ENCODE measurements around the gene GKN1.

GKN1 gene

DNA sequence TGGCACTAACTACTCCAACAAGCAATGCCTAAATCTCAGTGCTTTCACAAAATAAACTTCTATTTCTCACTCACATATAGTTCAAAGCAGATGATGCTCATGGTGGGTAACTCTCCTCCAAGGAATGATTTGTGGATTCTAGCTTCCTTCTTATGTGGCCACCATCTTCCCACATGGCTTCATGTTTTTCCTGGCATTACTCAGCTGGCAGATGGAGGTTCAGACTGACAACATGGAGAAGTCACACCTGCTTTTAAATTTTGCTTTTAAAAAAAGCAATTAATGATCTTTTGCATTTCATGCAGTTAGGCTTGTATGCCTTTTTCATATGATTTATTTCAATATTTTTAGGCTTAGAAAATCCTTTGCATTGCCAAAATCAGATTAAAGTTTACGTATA lies 15.4 kb upstream of the GKN1 start:
- TF ChIP-seq, protein P1, sequence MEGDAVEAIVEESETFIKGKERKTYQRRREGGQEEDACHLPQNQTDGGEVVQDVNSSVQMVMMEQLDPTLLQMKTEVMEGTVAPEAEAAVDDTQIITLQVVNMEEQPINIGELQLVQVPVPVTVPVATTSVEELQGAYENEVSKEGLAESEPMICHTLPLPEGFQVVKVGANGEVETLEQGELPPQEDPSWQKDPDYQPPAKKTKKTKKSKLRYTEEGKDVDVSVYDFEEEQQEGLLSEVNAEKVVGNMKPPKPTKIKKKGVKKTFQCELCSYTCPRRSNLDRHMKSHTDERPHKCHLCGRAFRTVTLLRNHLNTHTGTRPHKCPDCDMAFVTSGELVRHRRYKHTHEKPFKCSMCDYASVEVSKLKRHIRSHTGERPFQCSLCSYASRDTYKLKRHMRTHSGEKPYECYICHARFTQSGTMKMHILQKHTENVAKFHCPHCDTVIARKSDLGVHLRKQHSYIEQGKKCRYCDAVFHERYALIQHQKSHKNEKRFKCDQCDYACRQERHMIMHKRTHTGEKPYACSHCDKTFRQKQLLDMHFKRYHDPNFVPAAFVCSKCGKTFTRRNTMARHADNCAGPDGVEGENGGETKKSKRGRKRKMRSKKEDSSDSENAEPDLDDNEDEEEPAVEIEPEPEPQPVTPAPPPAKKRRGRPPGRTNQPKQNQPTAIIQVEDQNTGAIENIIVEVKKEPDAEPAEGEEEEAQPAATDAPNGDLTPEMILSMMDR (IDR thresholded peaks at IDR 0.05; ENCODE audit: insufficient read depth, missing control alignments): no peak
- FAIRE-seq: no peak
- DNase-seq (ENCODE audit: insufficient read length, low spot score): no peak

DNA sequence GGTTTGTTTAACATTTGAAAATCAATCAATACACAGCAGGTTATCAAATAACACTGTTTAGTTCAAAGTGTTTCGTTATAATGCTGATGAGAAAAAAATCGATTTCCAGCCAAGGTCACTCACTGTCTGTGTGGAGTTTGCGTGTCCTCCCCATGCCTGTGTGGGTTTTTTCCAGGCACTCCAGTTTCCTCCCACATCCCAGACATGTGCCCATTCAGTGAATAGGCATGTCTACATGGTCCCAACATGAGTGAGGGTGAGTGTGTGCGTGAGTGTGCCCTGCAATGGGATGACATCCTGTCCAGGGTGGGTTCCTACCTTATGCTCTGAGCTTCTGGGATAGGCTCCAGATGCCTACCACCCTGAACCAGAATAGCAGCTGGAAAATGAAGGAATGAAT lies 13.1 kb upstream of the GKN1 start:
- FAIRE-seq (no peak), DNase-seq (ENCODE audit: insufficient read length, low spot score) (no peak)
- TF ChIP-seq, protein P1 (IDR thresholded peaks at IDR 0.05; ENCODE audit: insufficient read depth, missing control alignments): no peak

DNA sequence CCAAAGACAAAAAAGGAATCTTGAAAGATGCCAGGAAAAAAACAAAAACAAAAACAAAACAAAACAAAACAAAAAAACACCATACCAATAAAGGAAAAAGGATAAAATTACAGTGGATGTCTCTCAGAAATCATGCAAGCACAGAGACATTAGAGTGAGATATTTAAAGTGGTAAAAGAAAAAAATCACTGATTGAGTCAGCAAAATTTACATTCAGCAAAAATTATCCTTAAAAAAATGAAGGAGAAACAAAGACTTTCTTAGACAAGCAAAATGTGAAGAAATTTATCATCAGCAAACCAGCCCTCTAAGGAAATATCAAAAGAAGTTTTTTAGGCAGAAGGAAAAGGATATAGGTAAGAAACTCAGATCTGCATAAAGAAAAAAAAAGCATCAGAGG lies 10.2 kb upstream of the GKN1 start:
- DNase-seq (ENCODE audit: insufficient read length, low spot score) (no peak), FAIRE-seq (no peak)
- TF ChIP-seq, protein P1 (IDR thresholded peaks at IDR 0.05; ENCODE audit: insufficient read depth, missing control alignments): no peak

DNA sequence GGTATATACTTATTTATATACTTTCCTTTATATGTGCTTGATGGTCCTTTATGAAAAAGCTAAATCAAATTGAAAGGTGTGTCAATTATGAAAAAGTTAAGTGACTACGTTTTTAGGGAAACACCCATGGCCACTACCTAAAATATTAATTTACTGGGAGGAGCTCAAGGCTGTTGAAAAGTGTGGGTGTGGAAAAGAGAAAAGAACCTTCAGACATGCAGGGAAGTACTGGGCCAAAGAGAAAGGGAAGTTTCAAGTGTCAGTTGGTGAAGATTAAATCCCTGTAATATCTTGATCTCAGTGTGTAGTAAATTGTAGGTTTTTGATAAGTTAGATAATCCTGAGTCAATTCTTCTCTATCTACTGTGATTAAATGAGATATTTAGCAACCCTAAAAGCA lies 6.2 kb upstream of the GKN1 start:
- TF ChIP-seq, protein P1 (IDR thresholded peaks at IDR 0.05; ENCODE audit: insufficient read depth, missing control alignments): no peak
- FAIRE-seq (no peak), DNase-seq (ENCODE audit: insufficient read length, low spot score) (no peak)

DNA sequence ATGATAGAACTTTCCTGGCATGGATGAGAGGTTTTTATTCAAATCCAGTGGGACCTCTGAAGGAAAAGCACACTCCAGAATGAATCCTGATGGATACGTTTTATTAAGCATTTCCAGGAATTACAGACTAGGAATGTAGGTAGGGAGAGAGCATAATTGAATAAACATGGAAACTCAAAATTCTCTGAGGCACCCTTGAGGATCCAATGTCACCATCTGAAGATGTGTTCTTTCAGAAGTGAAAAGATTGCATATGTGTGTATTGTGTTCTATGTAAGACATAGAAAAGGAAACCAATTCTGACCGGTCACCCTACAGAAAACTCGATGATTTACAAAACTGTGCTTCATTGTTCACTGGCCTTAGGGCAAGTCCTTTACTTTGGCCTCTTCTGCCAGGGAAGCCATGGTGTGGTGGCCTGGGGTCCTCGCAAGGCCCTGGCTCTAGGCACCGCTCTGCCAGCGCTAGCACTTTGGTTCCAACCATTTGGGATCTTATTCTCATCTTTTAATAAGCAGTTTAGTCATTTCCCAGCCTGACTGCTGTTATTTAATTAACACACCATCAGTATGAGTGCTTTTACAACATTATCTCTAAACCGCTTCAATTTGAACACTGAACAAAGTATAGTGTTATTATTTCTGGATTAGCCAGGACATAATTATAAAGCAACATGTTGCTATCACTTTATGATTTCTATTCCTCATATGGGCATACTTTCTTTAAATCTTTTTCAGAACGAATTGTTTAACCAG lies 4.5 kb upstream of the GKN1 start:
- TF ChIP-seq, protein P1 (IDR thresholded peaks at IDR 0.05; ENCODE audit: insufficient read depth, missing control alignments): no peak
- FAIRE-seq: no peak
- DNase-seq (ENCODE audit: insufficient read length, low spot score): no peak

DNA sequence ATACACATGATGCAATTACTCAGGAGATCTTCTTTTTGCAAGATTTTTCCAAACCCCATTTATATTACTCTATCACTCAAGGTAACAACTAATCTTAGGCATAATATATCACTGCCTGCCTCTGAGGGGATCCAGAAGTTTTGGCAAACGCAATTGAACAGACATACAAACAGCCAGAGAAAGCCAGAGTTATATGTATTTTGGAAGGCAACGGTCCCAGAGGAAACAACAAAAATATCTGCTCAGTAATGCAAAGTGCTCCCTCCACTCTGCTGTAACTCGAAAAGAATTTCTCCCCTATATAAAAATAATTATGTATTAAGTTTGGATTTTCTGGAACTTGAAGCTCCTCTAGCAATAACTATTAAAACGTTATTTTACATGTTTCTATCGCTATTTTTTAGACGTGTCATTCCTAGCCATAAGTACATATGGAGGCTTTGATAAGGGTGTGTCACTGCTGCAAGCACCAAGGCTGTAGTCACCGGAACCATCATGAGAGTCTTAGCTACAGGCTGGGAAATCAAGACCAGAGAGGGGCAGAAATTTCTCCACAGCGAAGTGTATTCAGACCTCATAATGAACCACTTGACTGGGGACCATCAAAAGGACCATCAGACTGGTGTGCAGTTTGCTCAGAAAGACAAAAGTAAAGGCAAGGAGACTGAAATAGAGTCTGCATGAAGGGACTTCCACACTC lies 3.7 kb upstream of the GKN1 start:
- FAIRE-seq: no peak
- DNase-seq (ENCODE audit: insufficient read length, low spot score): no peak
- TF ChIP-seq, protein P1 (IDR thresholded peaks at IDR 0.05; ENCODE audit: insufficient read depth, missing control alignments): no peak

Data from D721Med (cell line).